OCI-LY7 (cell line): ENCODE data around the gene MS4A18.

ENCODE experiments used
- EZH2phosphoT487 ChIP-seq: fragments of 200-600 bp; sonication (generic); IDR thresholded peaks from 2 replicates; pipeline ENCODE4 v1.6.1; 2018; ENCODE audit warnings: low read depth, borderline replicate concordance, mild to moderate bottlenecking, mixed run types, antibody characterized with exemption, low read length, moderate library complexity, mixed read lengths
- TF ChIP-seq, protein P1 (sequence below): fragments of 200-600 bp; sonication (generic); conservative IDR thresholded peaks from 2 replicates; pipeline ENCODE4 v1.5.1; 2014; ENCODE audit warnings: mild to moderate bottlenecking, antibody characterized with exemption, low read length, moderate library complexity, mixed read lengths

DNA sequence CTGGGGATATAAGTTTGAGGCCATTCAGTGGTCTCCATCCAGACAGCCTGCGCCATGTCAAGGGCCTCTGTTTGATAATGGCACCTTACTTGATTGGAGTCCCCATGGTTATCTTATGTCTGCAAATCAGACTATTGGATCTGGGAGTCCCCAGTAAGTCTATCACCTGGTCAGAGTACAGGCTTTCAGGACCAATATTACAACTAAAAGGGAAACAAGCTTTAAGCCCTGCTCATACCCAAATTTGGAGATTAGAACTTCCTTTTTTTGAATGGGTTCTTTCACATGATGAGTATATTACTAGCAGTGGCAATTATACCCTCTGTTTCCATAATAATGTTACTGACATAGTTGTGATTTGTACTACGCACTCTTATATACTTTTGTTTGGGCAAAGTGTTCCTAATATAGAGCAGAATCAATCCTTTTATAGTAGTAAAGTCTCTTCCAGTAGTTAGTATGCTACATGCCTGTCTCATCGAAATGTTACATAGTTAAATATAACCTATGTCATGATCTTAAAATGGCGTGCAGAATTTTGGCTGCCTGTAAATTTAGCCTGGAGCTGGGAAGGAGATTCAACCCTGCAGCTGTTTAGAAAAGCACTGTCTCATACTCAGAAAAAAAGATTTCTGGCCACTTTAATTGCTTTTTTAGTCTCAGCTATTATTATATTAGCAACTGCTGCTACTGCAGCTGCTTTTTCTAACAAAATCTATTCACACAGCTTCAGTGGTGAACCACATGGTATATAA is 37.1 kb downstream of the MS4A18 start:
- TF ChIP-seq, protein P1, sequence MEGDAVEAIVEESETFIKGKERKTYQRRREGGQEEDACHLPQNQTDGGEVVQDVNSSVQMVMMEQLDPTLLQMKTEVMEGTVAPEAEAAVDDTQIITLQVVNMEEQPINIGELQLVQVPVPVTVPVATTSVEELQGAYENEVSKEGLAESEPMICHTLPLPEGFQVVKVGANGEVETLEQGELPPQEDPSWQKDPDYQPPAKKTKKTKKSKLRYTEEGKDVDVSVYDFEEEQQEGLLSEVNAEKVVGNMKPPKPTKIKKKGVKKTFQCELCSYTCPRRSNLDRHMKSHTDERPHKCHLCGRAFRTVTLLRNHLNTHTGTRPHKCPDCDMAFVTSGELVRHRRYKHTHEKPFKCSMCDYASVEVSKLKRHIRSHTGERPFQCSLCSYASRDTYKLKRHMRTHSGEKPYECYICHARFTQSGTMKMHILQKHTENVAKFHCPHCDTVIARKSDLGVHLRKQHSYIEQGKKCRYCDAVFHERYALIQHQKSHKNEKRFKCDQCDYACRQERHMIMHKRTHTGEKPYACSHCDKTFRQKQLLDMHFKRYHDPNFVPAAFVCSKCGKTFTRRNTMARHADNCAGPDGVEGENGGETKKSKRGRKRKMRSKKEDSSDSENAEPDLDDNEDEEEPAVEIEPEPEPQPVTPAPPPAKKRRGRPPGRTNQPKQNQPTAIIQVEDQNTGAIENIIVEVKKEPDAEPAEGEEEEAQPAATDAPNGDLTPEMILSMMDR = no peak
- no peak for TF ChIP-seq EZH2phosphoT487
